Esophagus muscularis mucosa (tissue), 4 donors: ENCODE results near the gene RRBP1. TPM values are rescaled to one million over a fixed set of nuclear protein-coding genes. Genes with fewer than 3 reads are reported as not detected.

Experiments
- DNase-seq: peaks from one replicate; pipeline ENCODE4 v3.0.0-alpha.2; 2017; ENCODE audit errors: extremely low spot score
- H3K27ac ChIP-seq, 4 donors: fragments of 200-600 bp; sonication (generic); replicated peaks in 1 of 4; 1 replicate in 3 of 4; 2 replicates in 1 of 4; pipeline ENCODE4 v1.5.1; 2016 to 2019; ENCODE audit warnings: mild to moderate bottlenecking in 1 of 4
- H3K27me3 ChIP-seq, 4 donors: fragments of 200-600 bp; sonication (generic); one replicate each; pipeline versions ENCODE4 v1.5.1 to v1.6.0; 2016 to 2019
- H3K36me3 ChIP-seq, 4 donors: fragments of 200-600 bp; sonication (generic); one replicate each; pipeline ENCODE4 v1.5.1; 2016 to 2019
- H3K4me1 ChIP-seq, 4 donors: fragments of 200-600 bp; sonication (generic); one replicate each; pipeline ENCODE4 v1.5.1; 2016 to 2019
- H3K4me3 ChIP-seq, 4 donors: fragments of 200-600 bp; sonication (generic); 1 replicate in 2 of 4; 2 replicates in 2 of 4; pipeline ENCODE4 v1.5.1; 2016 to 2019; ENCODE audit warnings: mild to moderate bottlenecking in 4 of 4, moderate library complexity in 1 of 4
- H3K9me3 ChIP-seq, 4 donors: fragments of 200-600 bp; sonication (generic); 1 replicate in 3 of 4; 2 replicates in 1 of 4; pipeline ENCODE4 v1.5.1; 2016 to 2019
- EP300 ChIP-seq: sonication (generic); formaldehyde crosslinking; IDR thresholded peaks from one replicate; pipeline ENCODE4 v1.6.1; 2017; ENCODE audit warnings: antibody characterized with exemption
- POLR2A ChIP-seq: fragments of 450-650 bp; IDR thresholded peaks from one replicate; pipeline ENCODE4 v1.6.1; 2017; ENCODE audit warnings: antibody characterized with exemption, moderate library complexity, mild to moderate bottlenecking, low read depth
- POLR2AphosphoS5 ChIP-seq, 2 donors: sonication (generic); formaldehyde crosslinking; IDR thresholded peaks; one replicate each; pipeline ENCODE4 v1.6.1; 2017; ENCODE audit warnings: antibody characterized with exemption in 2 of 2
- whole genome bisulfite sequencing: methylation state at CpG from one replicate; pipeline ENCODE4 v1.1.5; 2018; 5-methylcytosine and 5-hydroxymethylcytosine counted together
- intact Hi-C: fragments of 100-400 bp; cut with DNase I; formaldehyde crosslinking; loops from one replicate; pipeline ENCODE4 v1.15.1; 2023
- total RNA-seq, 4 donors: library from RNA; depleted of rRNA; stranded (reverse); fragments of >200 nt; gene quantifications; one replicate each; pipeline versions ENCODE4 v1.1.0 to v1.2.1, GENCODE V29; 2016
- TF ChIP-seq, protein P1 (sequence below), 3 experiments: fragments of 200-600 bp in 2 of 3; fragments of 450-650 bp in 1 of 3; sonication (generic) in 2 of 3; IDR thresholded peaks; one replicate each; pipeline ENCODE4 v1.5.1; 2017 to 2019; ENCODE audit warnings: antibody characterized with exemption in 3 of 3, mild to moderate bottlenecking in 2 of 3, moderate library complexity in 1 of 3

Gene RRBP1
- total RNA-seq, 4 donors from 2014 or later: 61.5 to 86.6 (median 65.4) TPM

DNA sequence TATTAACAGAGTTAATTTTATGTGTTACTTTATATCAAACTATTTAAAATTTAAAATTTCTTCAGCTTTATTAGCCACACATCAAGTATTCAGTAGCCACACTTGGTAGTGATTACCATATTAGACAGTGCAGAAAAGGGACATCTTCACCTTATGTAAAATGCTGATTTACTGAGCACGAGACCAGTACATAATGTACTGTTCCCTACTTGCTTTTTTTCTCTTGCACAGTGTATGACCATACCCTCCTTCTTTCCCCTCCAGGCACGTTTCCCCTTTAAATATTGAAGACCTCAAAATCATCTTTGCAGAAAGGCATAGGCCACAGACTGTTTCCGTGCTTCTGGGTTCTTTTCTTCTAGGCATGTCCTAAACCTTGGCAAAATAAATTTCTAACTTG, 94.2 kb downstream of the RRBP1 start:
- Histone ChIP-seq H3K27ac (peak overlapping the region; percentile 78 to 100 (median 82)), H3K36me3 (peaks cover 0 to 6% (median 0%) of the 10 kb centered on the region in 4 donors), H3K4me3 (peak overlapping the region; percentile 13 to 42 (median 34)), H3K27me3 (no peaks in the 10 kb centered on the region), H3K4me1 (peaks cover 57 to 100% (median 87%) of the 10 kb centered on the region in 4 donors), H3K9me3 (no peaks in the 10 kb centered on the region)
- no peak for DNase-seq
- WGBS: 47% methylated on average over 3 of the region's 3 CpGs
- intact Hi-C loops: no loop called here
- TF ChIP-seq POLR2A (no peak), EP300 (no peak), POLR2AphosphoS5 (IDR thresholded peaks at IDR 0.05) (peak in 1 of 2 donors; percentile 55)
- TF ChIP-seq, protein P1, sequence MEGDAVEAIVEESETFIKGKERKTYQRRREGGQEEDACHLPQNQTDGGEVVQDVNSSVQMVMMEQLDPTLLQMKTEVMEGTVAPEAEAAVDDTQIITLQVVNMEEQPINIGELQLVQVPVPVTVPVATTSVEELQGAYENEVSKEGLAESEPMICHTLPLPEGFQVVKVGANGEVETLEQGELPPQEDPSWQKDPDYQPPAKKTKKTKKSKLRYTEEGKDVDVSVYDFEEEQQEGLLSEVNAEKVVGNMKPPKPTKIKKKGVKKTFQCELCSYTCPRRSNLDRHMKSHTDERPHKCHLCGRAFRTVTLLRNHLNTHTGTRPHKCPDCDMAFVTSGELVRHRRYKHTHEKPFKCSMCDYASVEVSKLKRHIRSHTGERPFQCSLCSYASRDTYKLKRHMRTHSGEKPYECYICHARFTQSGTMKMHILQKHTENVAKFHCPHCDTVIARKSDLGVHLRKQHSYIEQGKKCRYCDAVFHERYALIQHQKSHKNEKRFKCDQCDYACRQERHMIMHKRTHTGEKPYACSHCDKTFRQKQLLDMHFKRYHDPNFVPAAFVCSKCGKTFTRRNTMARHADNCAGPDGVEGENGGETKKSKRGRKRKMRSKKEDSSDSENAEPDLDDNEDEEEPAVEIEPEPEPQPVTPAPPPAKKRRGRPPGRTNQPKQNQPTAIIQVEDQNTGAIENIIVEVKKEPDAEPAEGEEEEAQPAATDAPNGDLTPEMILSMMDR (IDR thresholded peaks at IDR 0.05): no peak

- peak overlapping the region; percentile 78 to 100 (median 82) for H3K27ac ChIP-seq
- H3K4me1 ChIP-seq: peaks cover 58 to 100% (median 88%) of the 10 kb centered on the region in 4 donors
- H3K4me3 ChIP-seq: peak overlapping the region in 3 of 4 donors; percentile 1 to 35 (median 33)
Observed at GRCh38 chr20:17587148-17587547, 94.9 kb downstream of the RRBP1 start.

GRCh38 chr20:17586250-17586649, 95.8 kb downstream of the RRBP1 start:
- DNase-seq: no peak
- H3K27me3 ChIP-seq: no peaks in the 10 kb centered on the region
- peak in 1 of 2 donors; percentile 23 for TF ChIP-seq POLR2AphosphoS5 (IDR thresholded peaks at IDR 0.05)
- TF ChIP-seq POLR2A: no peak
- H3K4me1 ChIP-seq: peaks cover 51 to 100% (median 88%) of the 10 kb centered on the region in 4 donors
- peak overlapping the region; percentile 78 to 100 (median 82) for H3K27ac ChIP-seq
- peak overlapping the region in 3 of 4 donors; percentile 28 to 36 (median 33) for H3K4me3 ChIP-seq
- H3K36me3 ChIP-seq: no peaks in the 10 kb centered on the region
- no peaks in the 10 kb centered on the region for H3K9me3 ChIP-seq
- intact Hi-C loops: no loop called here
- 48% methylated on average over 2 of the region's 2 CpGs for WGBS

More at GRCh38 chr20:17587148-17587547, 94.9 kb downstream of the RRBP1 start:
- intact Hi-C loops: no loop called here
- TF ChIP-seq POLR2A (no peak), POLR2AphosphoS5 (IDR thresholded peaks at IDR 0.05) (no peak), EP300 (no peak)
- TF ChIP-seq, protein P1 (IDR thresholded peaks at IDR 0.05): no peak
- peaks cover 0 to 5% (median 0%) of the 10 kb centered on the region in 4 donors for H3K36me3 ChIP-seq
- 44% methylated on average over 1 of the region's 1 CpG for WGBS
- no peaks in the 10 kb centered on the region for H3K9me3 ChIP-seq
- no peak for DNase-seq
- H3K27me3 ChIP-seq: no peaks in the 10 kb centered on the region

GRCh38 chr20:17584689-17585088, 97.4 kb downstream of the RRBP1 start:
- DNase-seq: no peak
- H3K27ac ChIP-seq: peak overlapping the region; percentile 15 to 100 (median 82)
- H3K9me3 ChIP-seq: no peaks in the 10 kb centered on the region
- H3K4me1 ChIP-seq: peaks cover 54 to 100% (median 90%) of the 10 kb centered on the region in 4 donors
- intact Hi-C loops: no loop called here
- TF ChIP-seq, protein P1 (IDR thresholded peaks at IDR 0.05): no peak
- TF ChIP-seq POLR2A (no peak), EP300 (no peak), POLR2AphosphoS5 (IDR thresholded peaks at IDR 0.05) (no peak)
- peaks cover 0 to 4% (median 0%) of the 10 kb centered on the region in 4 donors for H3K36me3 ChIP-seq
- no peaks in the 10 kb centered on the region for H3K27me3 ChIP-seq
- peak overlapping the region in 1 of 4 donors; percentile 19 for H3K4me3 ChIP-seq

- H3K27ac ChIP-seq: peak overlapping the region; percentile 40 to 100 (median 88)
Observed at GRCh38 chr20:17583126-17583525, 98.9 kb downstream of the RRBP1 start.

More at GRCh38 chr20:17583126-17583525, 98.9 kb downstream of the RRBP1 start:
- H3K27me3 ChIP-seq: no peaks in the 10 kb centered on the region
- peak overlapping the region in 1 of 4 donors; percentile 16 for H3K4me3 ChIP-seq
- intact Hi-C loops: no loop called here
- TF ChIP-seq POLR2AphosphoS5 (IDR thresholded peaks at IDR 0.05) (peak in 1 of 2 donors; percentile 41), EP300 (no peak)
- TF ChIP-seq, protein P1 (IDR thresholded peaks at IDR 0.05): no peak
- no peak for DNase-seq
- H3K36me3 ChIP-seq: peaks cover 0 to 7% (median 0%) of the 10 kb centered on the region in 4 donors
- H3K4me1 ChIP-seq: peaks cover 54 to 100% (median 93%) of the 10 kb centered on the region in 4 donors
- 68% methylated on average over 3 of the region's 3 CpGs for WGBS
- H3K9me3 ChIP-seq: no peaks in the 10 kb centered on the region
